Lower leg skin (tissue), 3 donors: ENCODE measurements around the gene LCP1.

Source experiments
- POLR2A ChIP-seq, 2 donors: fragments of 450-650 bp; IDR thresholded peaks; one replicate each; pipeline ENCODE4 v1.6.1; 2016 to 2017; ENCODE audit warnings: antibody characterized with exemption in 2 of 2, mild to moderate bottlenecking in 1 of 2, moderate library complexity in 1 of 2
- TF ChIP-seq, protein P1 (sequence below), 3 donors: fragments of 450-650 bp; IDR thresholded peaks; one replicate each; pipeline ENCODE4 v1.5.1; 2016; ENCODE audit warnings: antibody characterized with exemption in 3 of 3, mild to moderate bottlenecking in 3 of 3, moderate library complexity in 2 of 3

DNA sequence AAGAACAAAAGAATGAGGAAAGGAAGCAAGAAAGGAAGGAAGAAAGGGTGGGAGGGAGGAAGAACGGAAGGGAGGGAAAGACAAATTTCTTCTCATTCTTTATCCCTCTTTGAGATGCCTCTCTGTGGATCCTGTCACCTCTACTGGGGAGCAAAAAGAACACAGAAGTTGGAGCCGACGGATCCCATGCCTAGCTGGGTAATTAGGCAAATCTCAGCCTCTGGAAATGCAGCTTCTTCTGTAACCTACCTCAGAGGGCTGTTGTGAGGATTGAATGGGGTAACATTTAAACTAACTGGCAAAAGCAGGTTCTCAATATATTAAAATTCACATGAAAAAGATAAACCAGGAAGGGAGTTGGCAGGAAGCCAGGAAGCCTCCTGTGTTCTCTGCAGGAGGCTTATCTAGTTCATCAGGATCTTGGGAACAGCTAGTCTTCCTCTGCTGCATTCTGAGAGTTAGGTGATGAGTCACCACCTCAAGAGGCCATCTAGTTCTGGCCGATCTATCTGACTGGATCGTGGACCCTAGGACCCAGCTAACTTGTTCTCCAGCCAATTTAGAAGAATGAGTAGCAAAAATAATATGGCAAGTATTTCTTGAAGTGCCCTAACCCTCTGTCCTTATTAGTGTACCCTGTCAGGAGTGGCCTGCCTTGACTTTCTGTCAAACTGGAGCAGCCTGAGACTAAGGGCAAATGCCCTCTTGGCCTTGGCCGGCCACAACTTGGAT is 61.9 kb downstream of the LCP1 start:
- TF ChIP-seq, protein P1, sequence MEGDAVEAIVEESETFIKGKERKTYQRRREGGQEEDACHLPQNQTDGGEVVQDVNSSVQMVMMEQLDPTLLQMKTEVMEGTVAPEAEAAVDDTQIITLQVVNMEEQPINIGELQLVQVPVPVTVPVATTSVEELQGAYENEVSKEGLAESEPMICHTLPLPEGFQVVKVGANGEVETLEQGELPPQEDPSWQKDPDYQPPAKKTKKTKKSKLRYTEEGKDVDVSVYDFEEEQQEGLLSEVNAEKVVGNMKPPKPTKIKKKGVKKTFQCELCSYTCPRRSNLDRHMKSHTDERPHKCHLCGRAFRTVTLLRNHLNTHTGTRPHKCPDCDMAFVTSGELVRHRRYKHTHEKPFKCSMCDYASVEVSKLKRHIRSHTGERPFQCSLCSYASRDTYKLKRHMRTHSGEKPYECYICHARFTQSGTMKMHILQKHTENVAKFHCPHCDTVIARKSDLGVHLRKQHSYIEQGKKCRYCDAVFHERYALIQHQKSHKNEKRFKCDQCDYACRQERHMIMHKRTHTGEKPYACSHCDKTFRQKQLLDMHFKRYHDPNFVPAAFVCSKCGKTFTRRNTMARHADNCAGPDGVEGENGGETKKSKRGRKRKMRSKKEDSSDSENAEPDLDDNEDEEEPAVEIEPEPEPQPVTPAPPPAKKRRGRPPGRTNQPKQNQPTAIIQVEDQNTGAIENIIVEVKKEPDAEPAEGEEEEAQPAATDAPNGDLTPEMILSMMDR (IDR thresholded peaks at IDR 0.05): no peak
- TF ChIP-seq POLR2A (IDR thresholded peaks at IDR 0.05): no peak
